Mesodermal cell (in vitro differentiated cells): ENCODE results near the gene GATB.

ENCODE experiments used
- H3K27ac ChIP-seq: 2 replicates; pipeline ENCODE4 v1.7.0; 2013; ENCODE audit warnings: mild to moderate bottlenecking, low read depth, low read length, moderate library complexity; ENCODE audit not compliant: severe bottlenecking
- H3K36me3 ChIP-seq: 2 replicates; pipeline ENCODE4 v1.7.1; 2013; ENCODE audit warnings: mild to moderate bottlenecking, low read length, moderate library complexity; ENCODE audit not compliant: control insufficient read depth, insufficient read depth
- H3K4me1 ChIP-seq: one replicate; pipeline ENCODE4 v1.7.1; 2013; ENCODE audit warnings: mild to moderate bottlenecking, low read length; ENCODE audit not compliant: insufficient read depth, control insufficient read depth, poor library complexity, severe bottlenecking
- H3K4me3 ChIP-seq: 2 replicates; pipeline ENCODE4 v1.7.0; 2013; ENCODE audit warnings: low read length, control low read depth, mild to moderate bottlenecking; ENCODE audit not compliant: insufficient read depth, poor library complexity, severe bottlenecking; ENCODE audit errors: extremely low read depth
- H3K9me3 ChIP-seq: 2 replicates; pipeline ENCODE4 v1.7.1; 2013; ENCODE audit warnings: mild to moderate bottlenecking, low read length, moderate library complexity; ENCODE audit not compliant: control insufficient read depth
- WGBS, 2 experiments: methylation state at CpG; one replicate each; pipeline ENCODE4 v1.1.5; 2013; ENCODE audit warnings: missing lambda C conversion rate in 2 of 2; ENCODE audit not compliant: insufficient coverage in 2 of 2; 5-methylcytosine and 5-hydroxymethylcytosine counted together

GATB gene

DNA sequence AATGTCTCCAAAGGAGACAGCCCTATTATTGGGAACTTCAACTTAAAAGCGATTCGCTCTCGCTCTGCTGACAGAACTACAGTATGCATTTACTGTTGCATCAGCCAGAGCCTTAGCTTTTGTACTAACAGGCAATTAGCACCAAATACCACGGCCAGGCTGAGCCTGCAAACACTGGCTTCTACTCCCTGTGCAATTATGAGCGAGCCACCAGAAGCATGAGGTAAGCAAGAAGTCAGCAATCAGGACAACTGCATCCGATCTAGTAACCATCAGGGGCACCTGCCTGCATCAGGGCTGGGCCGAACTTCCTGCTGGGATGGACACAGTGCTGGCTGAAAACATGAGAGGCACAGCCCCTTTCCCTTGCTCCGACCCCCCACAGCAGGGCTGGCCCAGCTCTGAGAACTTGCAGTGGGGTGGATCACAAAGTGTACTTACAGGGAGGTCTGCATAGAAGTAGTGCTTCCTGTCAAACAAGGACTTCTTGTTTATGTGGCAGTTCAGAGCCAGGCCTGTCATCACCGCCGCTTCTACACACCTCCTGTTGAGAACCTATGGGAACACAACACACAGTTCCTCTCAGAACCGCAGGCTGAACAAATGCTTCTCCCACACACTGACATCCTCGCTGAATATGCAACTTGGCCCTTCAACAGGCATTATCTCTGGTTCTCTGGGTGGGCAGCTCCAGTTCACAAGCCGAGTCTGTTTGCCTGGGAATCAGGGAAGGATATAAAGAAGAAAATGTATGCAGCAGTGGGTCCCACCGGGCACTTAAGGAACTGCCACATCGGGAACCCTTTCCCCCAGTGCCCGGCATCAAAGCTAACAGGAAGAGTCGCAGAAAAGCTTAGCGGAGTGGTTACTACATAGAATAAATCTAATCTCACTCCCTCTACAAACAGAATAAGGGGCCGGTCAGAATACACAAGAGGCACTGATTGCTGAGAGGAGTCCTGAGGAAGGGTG, 41.5 kb downstream of the GATB start:
- Histone ChIP-seq H3K9me3 (no peaks in the 10 kb centered on the region), H3K4me3 (no peak overlapping the region), H3K36me3 (no peaks in the 10 kb centered on the region), H3K27ac (peak overlapping the region; percentile 85), H3K4me1 (peaks cover 12% of the 10 kb centered on the region)
- WGBS, 2 experiments, result 83 to 89% methylated on average over 11 to 12 of the region's 19 CpGs

DNA sequence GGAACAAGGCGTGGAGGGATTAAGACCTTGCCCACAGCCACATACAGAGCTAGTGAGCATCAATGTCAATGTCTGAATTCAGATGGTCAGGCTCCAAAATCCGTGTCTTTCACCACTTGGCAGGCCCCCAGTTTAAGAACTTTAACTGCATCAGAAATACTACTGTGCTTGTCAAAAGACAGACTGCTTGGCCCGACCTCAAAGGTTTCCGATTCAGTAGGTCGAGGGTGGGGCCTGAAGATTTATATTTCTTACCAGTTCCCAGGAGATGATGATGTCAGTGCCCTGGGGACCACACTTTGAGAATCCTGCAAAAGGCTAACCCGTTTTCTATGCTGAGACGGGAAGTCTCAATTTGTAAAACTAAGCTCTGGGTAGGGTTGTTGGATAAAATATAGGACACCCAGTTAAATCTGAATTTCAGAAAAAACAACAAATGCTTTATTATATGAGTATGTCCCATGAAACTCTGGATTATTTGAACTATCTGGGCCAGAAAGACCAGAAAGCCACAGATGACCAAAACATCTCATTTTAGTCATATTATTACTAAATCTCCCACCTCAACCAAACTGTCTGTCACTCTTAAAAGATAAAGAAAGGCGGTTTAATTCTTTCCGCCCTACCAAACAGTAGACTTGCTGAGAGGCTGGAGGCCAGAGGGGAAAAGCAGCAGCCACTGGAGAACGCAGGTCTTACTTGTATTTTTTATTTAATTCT, 42.7 kb downstream of the GATB start:
- H3K36me3 ChIP-seq, result no peaks in the 10 kb centered on the region

DNA sequence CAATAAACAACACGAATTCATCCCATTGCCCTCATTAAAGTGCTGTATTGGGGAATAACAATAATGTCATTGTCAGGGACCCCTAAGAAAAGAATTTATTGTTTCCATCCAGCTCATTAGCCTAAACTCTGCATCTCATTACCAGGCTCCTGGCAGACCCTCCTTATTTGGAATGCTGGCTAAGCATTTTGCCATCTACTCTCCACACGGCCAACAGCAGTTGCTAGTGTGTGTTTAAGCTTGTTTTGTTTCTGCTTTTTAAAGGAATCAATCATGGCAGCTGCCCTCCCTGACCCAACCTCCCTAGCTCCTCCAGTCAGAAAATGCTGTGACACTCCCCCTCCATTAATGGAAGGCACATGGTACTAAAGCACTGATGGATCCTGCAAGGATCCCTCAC, 43.5 kb downstream of the GATB start:
- Histone ChIP-seq H3K36me3 (no peaks in the 10 kb centered on the region), H3K27ac (no peak overlapping the region), H3K9me3 (no peaks in the 10 kb centered on the region), H3K4me3 (no peak overlapping the region), H3K4me1 (peaks cover 12% of the 10 kb centered on the region)
- WGBS, 2 experiments, result no CpG with 5 or more reads among the region's 2 CpGs

More for the DNA sequence above, 42.7 kb downstream of the GATB start:
- Histone ChIP-seq H3K4me1 (peaks cover 12% of the 10 kb centered on the region), H3K4me3 (no peak overlapping the region), H3K9me3 (no peaks in the 10 kb centered on the region), H3K27ac (peak overlapping the region; percentile 85)
- WGBS, 2 experiments, result 92 to 94% methylated on average over 7 to 8 of the region's 10 CpGs

DNA sequence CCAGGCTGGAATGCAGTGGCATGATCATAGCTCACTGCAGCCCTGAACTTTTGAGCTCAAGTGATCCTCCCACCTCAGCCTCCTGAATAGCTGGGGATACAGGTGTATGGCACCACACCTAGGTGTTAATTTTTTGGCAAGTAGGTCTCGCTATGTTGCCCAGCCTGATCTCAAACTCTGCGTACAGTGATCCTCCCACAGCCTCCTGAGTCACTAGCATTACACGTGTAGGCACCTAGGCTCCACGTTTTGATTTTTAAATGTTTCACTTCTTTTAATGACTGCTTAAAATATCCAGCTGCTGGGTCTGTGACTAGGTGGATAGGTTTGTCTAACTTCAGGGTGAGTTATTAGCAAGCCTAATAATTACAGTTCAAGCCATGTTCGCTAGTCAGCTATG, 44.5 kb downstream of the GATB start:
- no peaks in the 10 kb centered on the region for H3K9me3 ChIP-seq
- no peak overlapping the region for H3K4me3 ChIP-seq
- no peak overlapping the region for H3K27ac ChIP-seq
- no peaks in the 10 kb centered on the region for H3K36me3 ChIP-seq
- peaks cover 16% of the 10 kb centered on the region for H3K4me1 ChIP-seq
- WGBS, 2 experiments, result 61 to 100% methylated on average over 2 to 3 of the region's 5 CpGs

DNA sequence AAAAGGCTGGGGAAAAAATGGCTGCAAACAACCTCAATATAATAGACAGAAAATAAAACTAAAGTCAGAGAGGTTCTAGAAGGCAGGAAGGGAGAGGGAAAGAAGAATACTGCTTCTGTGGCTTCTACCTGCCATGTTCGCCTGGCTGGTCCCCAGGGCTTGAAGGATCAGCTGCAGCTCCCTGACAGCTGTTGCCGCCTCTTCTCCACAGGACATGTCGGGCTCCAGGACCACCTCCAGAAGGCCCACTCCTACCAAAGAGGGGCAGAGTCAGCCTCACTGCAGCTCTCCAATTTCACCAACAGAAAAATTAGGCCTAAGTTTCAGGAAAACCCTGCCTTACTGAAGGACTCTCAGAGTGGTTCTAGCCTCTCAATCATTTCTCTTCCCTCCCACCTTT, 44.9 kb downstream of the GATB start:
- Histone ChIP-seq H3K4me1 (peaks cover 16% of the 10 kb centered on the region), H3K4me3 (no peak overlapping the region), H3K9me3 (no peaks in the 10 kb centered on the region), H3K36me3 (no peaks in the 10 kb centered on the region), H3K27ac (no peak overlapping the region)
- WGBS, 2 experiments, result 68 to 78% methylated on average over 2 of the region's 3 CpGs

DNA sequence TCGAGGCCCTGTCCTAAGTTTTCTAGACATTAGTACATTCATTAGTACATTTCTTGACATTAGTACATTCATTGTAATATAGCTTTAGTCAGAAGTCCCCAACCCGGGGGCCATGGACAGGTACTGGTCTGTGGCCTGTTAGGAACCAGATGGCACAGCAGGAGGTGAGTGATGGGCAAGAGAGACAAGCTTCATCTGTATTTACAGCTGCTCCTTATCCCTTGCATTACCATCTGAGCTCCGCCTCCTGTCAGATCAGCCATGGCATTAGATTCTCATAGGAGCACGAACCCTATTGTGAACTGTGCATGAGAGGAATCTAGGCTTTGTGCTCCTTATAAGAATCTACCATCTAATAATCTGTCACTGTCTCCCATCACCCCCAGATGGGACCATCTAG, 48.0 kb downstream of the GATB start:
- 85% methylated on average over 2 of the region's 4 CpGs; no CpG with 5 or more reads in 1 of the 2 experiments for WGBS, 2 experiments

DNA sequence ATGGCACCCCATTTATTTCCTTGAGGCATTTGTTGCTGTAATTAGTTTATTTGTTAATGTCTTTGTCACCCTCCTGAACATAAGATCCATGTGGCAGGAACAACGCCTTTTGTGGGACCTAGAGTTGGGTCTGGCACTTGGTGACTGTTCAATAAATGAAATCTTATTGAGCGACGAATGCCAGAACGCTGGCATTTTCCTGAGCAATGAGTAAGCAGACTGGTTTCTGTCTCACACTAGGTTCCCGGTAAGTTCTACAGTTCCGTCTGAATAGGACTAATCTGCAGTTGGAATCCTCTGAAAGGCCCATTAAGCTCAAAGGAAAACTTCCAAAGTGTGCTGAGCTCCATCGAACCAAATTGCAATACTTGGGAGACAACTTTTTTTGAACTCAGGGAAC, 49.2 kb downstream of the GATB start:
- Histone ChIP-seq H3K27ac (peak overlapping the region; percentile 48), H3K4me3 (no peak overlapping the region), H3K4me1 (peaks cover 5% of the 10 kb centered on the region), H3K36me3 (no peaks in the 10 kb centered on the region), H3K9me3 (no peaks in the 10 kb centered on the region)
- 77 to 79% methylated on average over 7 of the region's 7 CpGs for WGBS, 2 experiments

More for the DNA sequence above, 48.0 kb downstream of the GATB start:
- Histone ChIP-seq H3K4me3 (no peak overlapping the region), H3K27ac (no peak overlapping the region), H3K9me3 (no peaks in the 10 kb centered on the region), H3K36me3 (no peaks in the 10 kb centered on the region), H3K4me1 (peaks cover 5% of the 10 kb centered on the region)

DNA sequence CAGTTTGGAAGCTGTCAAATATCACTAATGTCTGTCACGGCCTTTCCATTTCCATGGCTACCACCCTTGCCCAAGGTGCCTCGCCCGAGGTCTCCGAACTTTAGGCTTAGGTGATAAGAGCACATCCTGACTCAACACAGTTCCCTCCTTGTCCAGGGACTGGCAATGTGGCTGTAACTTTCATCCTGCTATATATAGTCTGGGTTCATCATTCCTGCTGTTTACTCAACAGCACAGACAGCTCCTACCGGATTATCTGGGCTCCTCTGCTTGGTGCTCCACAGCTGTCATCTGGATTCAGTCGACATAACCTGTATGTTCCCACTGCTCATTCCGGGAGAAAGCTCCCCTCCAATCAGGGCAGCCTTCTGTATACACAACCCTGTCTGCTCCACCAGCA, 51.2 kb downstream of the GATB start:
- Histone ChIP-seq H3K36me3 (no peaks in the 10 kb centered on the region), H3K9me3 (no peaks in the 10 kb centered on the region), H3K4me3 (no peak overlapping the region), H3K27ac (no peak overlapping the region), H3K4me1 (peaks cover 5% of the 10 kb centered on the region)
- 95 to 100% methylated on average over 6 to 7 of the region's 7 CpGs for WGBS, 2 experiments

DNA sequence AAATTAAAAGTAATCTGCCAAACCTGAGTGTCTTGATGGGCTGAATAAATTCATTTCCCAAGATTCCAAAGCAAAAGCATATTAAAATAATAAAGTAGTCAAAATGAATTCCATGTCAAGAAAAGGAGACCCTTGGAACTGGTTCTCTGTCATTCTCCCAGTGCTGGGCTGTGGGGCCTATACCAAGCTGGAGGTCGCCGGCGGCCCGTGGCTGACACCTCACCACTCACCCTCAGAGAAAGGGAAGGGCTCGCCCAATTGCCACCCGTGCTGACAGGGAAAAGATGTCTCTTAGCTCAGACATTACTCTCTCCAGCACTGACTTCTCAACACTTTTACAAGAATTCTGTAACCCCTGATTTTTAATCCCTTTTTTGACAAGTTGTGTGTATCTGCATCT, 51.7 kb downstream of the GATB start:
- no peak overlapping the region for H3K4me3 ChIP-seq

DNA sequence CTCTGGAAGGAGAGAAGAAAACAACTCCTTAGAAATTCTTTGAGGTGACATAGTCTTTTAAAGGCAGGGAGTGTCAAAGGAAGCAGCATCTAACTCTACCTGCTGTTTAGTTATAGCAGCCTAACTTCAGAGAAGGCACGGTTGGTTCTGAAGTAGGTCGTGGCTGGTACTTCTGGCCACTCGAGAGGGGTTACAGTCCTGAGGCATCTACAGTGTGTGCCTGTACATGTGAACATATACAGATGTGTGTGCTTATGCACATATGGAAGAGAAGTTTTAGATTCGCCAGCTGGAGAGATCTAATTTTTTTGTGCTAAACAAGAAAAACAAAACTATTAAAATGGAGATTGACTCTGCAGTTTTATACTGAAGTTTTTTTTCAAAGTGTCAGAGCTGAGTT, 52.7 kb downstream of the GATB start:
- no peak overlapping the region for H3K4me3 ChIP-seq
- H3K36me3 ChIP-seq, result peaks cover 3% of the 10 kb centered on the region
- H3K9me3 ChIP-seq, result no peaks in the 10 kb centered on the region
- H3K4me1 ChIP-seq, result peaks cover 5% of the 10 kb centered on the region
- no peak overlapping the region for H3K27ac ChIP-seq
- WGBS, 2 experiments, result 89 to 92% methylated on average over 3 of the region's 4 CpGs

More for the DNA sequence above, 51.7 kb downstream of the GATB start:
- H3K36me3 ChIP-seq, result peaks cover 2% of the 10 kb centered on the region
- 95 to 97% methylated on average over 5 of the region's 6 CpGs for WGBS, 2 experiments
- no peak overlapping the region for H3K27ac ChIP-seq
- peaks cover 5% of the 10 kb centered on the region for H3K4me1 ChIP-seq
- no peaks in the 10 kb centered on the region for H3K9me3 ChIP-seq
